Stomach (tissue), 4 donors: ENCODE results near the gene ZNF581.

Source experiments
- CTCF ChIP-seq, 7 experiments: fragments of 450-650 bp in 4 of 7; fragments of 200-600 bp in 3 of 7; sonication (generic) in 3 of 7; IDR thresholded peaks; one replicate each; pipeline ENCODE4 v1.5.1; 2016 to 2019; ENCODE audit warnings: antibody characterized with exemption in 7 of 7, control low read depth in 2 of 7, mild to moderate bottlenecking in 1 of 7
- EP300 ChIP-seq: sonication (generic); formaldehyde crosslinking; IDR thresholded peaks from one replicate; pipeline ENCODE4 v1.6.1; 2017; ENCODE audit warnings: antibody characterized with exemption
- POLR2A ChIP-seq, 4 donors: fragments of 450-650 bp; IDR thresholded peaks; one replicate each; pipeline ENCODE4 v1.6.1; 2016; ENCODE audit warnings: antibody characterized with exemption in 4 of 4, control low read depth in 2 of 4, mild to moderate bottlenecking in 1 of 4, moderate library complexity in 1 of 4
- POLR2AphosphoS5 ChIP-seq, 3 donors: sonication (generic); formaldehyde crosslinking; IDR thresholded peaks; one replicate each; pipeline ENCODE4 v1.6.1; 2016; ENCODE audit warnings: antibody characterized with exemption in 3 of 3

DNA sequence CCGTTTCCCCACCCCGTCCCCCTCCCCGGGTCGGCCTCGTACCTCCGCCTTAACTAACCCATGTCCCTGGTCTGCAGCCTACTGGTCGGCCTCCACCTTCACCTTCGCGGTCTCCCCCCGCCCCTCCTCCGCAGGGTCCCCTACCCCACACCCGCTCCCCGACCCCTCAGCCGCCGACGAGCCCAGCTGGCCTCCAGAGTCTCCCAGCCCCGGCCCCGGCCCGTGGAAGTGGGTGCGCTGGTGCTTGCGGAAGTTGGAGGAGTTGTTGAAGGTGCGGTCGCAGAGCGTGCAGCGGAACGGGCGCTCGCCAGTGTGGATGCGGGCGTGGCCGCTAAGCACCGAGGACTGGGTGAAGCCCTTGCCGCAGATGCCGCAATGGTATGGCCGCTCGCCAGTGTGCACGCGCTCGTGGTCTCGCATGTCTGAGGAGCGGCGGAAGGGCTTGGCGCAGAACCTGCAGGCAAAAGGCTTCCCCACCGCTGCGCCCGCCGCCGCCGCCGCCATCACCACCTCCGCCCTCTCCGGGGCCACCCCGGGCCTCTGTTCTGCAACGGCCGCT, 21.7 kb upstream of the ZNF581 start:
- no peak for TF ChIP-seq CTCF (IDR thresholded peaks at IDR 0.05)
- TF ChIP-seq POLR2A (IDR thresholded peaks at IDR 0.05): no peak
- no peak for TF ChIP-seq POLR2AphosphoS5 (IDR thresholded peaks at IDR 0.05)
- TF ChIP-seq EP300: no peak
